Measurements from ENCODE around the gene PACS1. TPM values are rescaled to one million over a fixed set of nuclear protein-coding genes. Genes with fewer than 3 reads are reported as not detected.

Gene PACS1
- total RNA-seq, 1 experiment from 2014 or later, result 100 TPM

DNA sequence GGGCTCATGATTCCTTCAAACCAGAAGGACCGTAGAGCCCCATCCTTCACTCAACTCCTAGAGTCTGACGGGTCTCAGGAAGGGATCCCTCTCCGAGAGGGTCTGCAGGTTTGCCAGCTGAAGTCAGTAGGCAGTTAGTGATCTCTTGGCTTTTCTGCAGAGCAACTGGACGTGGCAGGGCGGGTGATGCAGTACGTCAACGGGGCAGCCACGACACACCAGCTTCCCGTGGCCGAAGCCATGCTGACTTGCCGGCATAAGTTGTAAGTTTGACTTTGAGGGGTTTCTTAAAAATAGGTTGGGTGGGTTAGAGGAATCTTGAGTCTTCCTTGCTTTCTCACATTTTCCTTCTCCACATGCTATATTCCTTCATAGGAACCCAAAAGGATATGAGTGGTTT lies 165.1 kb downstream of the PACS1 start:
- H3F3A ChIP-seq (ENCODE audit: insufficient read depth, low read depth), result no peaks in the 10 kb centered on the region
- no peaks in the 10 kb centered on the region for H3K4me1 ChIP-seq (replicated peaks; ENCODE audit: insufficient read depth)
- no peak overlapping the region for H3K4me3 ChIP-seq
- intact Hi-C loops (cut with micrococcal nuclease; ENCODE audit: unreplicated experiment), result no loop called here
- H3K36me3 ChIP-seq (ENCODE audit: low read depth), result no peaks in the 10 kb centered on the region
- no peak overlapping the region for H2AFZ ChIP-seq
- no peaks in the 10 kb centered on the region for H3K79me2 ChIP-seq (ENCODE audit: low read depth)
- ChIA-PET CTCF (interaction anchor here (0.6 kb wide), 1 partner anchor 406 kb away, joined by 4 read pairs; no protein-coding TSS in a partner anchor), POLR2A (ENCODE audit: unreplicated experiment) (interaction anchor here (0.6 kb wide), 1 partner anchor 72 kb away, joined by 4 read pairs; no protein-coding TSS in a partner anchor)
- no peaks in the 10 kb centered on the region for H3K9me2 ChIP-seq (ENCODE audit: insufficient read depth)
- H4K20me1 ChIP-seq (ENCODE audit: insufficient read depth), result no peaks in the 10 kb centered on the region; the same call in none of the 2 replicates
- DNase-seq, result no peak
- H3K27ac ChIP-seq, result no peak overlapping the region
- BruUV-seq (replicated peaks), result no TSS peak
- H3K9me3 ChIP-seq (ENCODE audit: insufficient read depth, low read depth), result no peaks in the 10 kb centered on the region
- no peaks in the 10 kb centered on the region for H3K27me3 ChIP-seq (ENCODE audit: insufficient read depth, low read depth)
- TF ChIP-seq CTCF (conservative IDR thresholded peaks at IDR 0.05) (no peak), EZH2 (IDR thresholded peaks at IDR 0.05; ENCODE audit: low read depth) (no peak)
- H3K4me2 ChIP-seq, result no peak overlapping the region

DNA sequence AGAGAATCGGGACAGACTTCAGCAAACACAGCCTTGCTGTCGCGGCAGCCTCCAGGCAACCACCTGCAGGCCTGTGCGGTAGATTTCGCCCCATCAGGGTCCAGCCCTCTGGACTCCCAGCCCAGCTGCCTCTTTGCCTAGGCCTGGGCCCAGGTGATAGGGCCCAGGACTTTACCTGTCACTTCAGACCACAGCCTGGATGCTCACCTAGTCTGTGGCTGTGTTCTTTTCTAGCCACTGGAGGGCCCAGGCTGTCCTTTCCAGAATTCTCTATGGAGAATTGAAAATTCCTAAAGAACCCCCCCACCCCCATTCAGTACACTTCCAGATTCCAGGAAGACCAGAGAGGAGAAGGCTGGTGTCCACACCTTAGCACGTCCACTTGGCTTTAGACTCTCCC lies 167.8 kb downstream of the PACS1 start:
- BruUV-seq (replicated peaks), result no TSS peak
- no peaks in the 10 kb centered on the region for H3K36me3 ChIP-seq (ENCODE audit: low read depth)
- DNase-seq, result no peak
- ChIA-PET CTCF (no interaction called here), POLR2A (ENCODE audit: unreplicated experiment) (no interaction called here)
- H3K27me3 ChIP-seq (ENCODE audit: insufficient read depth, low read depth), result no peaks in the 10 kb centered on the region
- no peaks in the 10 kb centered on the region for H3K9me2 ChIP-seq (ENCODE audit: insufficient read depth)
- H3K79me2 ChIP-seq (ENCODE audit: low read depth), result no peaks in the 10 kb centered on the region
- intact Hi-C loops (cut with micrococcal nuclease; ENCODE audit: unreplicated experiment), result no loop called here
- TF ChIP-seq CTCF (conservative IDR thresholded peaks at IDR 0.05) (no peak), EZH2 (IDR thresholded peaks at IDR 0.05; ENCODE audit: low read depth) (no peak)
- H3K9me3 ChIP-seq (ENCODE audit: insufficient read depth, low read depth), result no peaks in the 10 kb centered on the region
- H3F3A ChIP-seq (ENCODE audit: insufficient read depth, low read depth), result no peaks in the 10 kb centered on the region
- no peak overlapping the region for H2AFZ ChIP-seq
- H3K4me3 ChIP-seq, result no peak overlapping the region
- H3K27ac ChIP-seq, result no peak overlapping the region
- no peaks in the 10 kb centered on the region for H3K4me1 ChIP-seq (replicated peaks; ENCODE audit: insufficient read depth)
- no peaks in the 10 kb centered on the region; the same call in none of the 2 replicates for H4K20me1 ChIP-seq (ENCODE audit: insufficient read depth)
- no peak overlapping the region for H3K4me2 ChIP-seq

DNA sequence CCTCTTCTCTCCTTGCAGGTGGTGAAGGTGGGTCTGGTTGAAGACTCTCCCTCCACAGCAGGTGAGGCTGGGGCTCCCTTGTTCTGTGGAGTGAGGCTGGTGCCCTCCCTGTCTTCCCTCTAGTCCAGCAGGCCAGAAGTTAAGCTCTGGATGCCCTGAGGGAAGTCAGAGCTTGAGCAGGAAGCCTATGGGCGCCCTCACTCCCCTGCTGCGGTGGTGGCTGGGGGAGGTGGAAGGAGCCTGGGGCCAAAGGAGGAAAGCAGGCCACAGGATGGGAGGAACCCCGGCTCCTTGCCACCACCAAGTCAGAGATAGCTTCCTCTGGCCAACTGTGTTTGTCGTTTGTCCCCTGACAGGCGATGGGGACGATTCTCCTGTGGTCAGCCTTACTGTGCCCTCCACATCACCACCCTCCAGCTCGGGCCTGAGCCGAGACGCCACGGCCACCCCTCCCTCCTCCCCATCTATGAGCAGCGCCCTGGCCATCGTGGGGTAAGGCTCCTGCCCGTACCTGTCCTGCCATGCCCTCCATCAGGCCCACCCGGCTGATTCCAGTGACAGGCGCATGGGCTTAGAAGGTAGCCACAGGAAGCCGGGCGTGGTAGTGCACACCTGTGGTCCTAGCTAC lies 168.8 kb downstream of the PACS1 start:
- TF ChIP-seq EZH2 (IDR thresholded peaks at IDR 0.05; ENCODE audit: low read depth) (no peak), CTCF (conservative IDR thresholded peaks at IDR 0.05) (no peak)
- no TSS peak for BruUV-seq (replicated peaks)
- POLR2A ChIA-PET (ENCODE audit: unreplicated experiment), result no interaction called here

More for the DNA sequence above, 168.8 kb downstream of the PACS1 start:
- H3K4me1 ChIP-seq (replicated peaks; ENCODE audit: insufficient read depth), result no peaks in the 10 kb centered on the region
- no peaks in the 10 kb centered on the region for H3K27me3 ChIP-seq (ENCODE audit: insufficient read depth, low read depth)
- H3K36me3 ChIP-seq (ENCODE audit: low read depth), result no peaks in the 10 kb centered on the region
- H3K4me3 ChIP-seq, result no peak overlapping the region
- H3K4me2 ChIP-seq, result no peak overlapping the region
- no peaks in the 10 kb centered on the region; the same call in 1 of the 2 replicates for H4K20me1 ChIP-seq (ENCODE audit: insufficient read depth)
- H3F3A ChIP-seq (ENCODE audit: insufficient read depth, low read depth), result no peaks in the 10 kb centered on the region
- H2AFZ ChIP-seq, result no peak overlapping the region
- no peak for DNase-seq
- no peaks in the 10 kb centered on the region for H3K9me2 ChIP-seq (ENCODE audit: insufficient read depth)
- CTCF ChIA-PET, result no interaction called here
- no peak overlapping the region for H3K27ac ChIP-seq
- H3K79me2 ChIP-seq (ENCODE audit: low read depth), result no peaks in the 10 kb centered on the region
- H3K9me3 ChIP-seq (ENCODE audit: insufficient read depth, low read depth), result no peaks in the 10 kb centered on the region
- intact Hi-C loops (cut with micrococcal nuclease; ENCODE audit: unreplicated experiment), result no loop called here
